HG03175 (cell line): ENCODE data around the gene EIF4G3.
"Not testable (repeated sequence)": the region's sequence is repeated elsewhere in the genome, so short reads cannot be mapped to it uniquely, and the experiment has no call there.

Experiments
- ATAC-seq: cut with Tn5 transposase; IDR thresholded peaks from one replicate; pipeline ENCODE4 v1.9.1; 2021; ENCODE audit warnings: mild to moderate bottlenecking, moderate library complexity; ENCODE audit not compliant: unreplicated experiment

The EIF4G3 gene

DNA sequence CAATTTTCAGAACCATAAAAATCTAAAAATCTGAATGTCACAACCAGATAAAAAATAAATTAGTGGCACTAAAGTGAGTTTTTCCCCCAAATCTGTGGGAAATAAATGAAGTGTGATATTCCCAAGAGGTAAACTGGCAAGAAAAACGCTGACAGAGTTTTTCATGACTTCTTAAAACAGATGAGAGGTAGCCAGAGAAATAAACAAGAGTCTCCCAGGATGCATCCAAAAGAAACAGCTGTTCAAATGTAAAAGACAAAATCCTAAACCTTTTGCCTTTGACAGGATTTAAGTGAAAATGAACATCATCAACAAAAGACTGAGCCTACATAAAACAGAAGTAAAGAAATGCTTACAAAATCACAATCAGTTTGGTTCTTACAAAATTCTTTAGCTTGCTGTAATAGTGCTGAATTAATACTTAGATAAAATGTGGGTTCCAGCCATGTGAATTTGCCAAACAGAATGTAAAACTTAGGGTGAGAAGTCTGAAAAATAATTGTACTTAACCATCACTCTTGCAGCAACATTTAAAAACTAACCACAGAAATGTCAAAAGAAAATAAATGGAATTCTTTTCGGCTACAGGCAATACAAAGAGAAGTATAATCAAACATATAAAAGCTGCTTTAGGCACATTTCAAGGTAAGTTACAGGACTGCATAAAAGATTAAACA is 133.6 kb downstream of the EIF4G3 start:
- ATAC-seq: no peak

DNA sequence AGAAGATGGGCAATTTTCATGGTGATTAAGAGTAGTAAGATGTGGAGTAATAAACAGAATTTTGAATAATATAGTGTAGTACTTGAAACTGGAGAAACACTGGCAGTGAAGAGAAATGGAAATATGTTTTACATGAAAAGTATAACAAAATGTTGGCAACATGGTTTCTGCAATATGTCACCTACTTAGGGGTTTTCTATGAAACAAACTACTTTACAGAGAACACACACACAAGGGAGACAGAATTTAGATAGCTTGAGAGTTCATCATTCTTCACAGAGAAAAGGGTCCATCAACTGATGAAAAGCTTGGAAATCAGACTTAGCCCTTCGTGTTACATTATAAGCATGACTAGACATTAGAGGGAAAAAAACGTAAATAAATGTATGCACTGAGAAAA is 135.2 kb downstream of the EIF4G3 start:
- no peak for ATAC-seq

DNA sequence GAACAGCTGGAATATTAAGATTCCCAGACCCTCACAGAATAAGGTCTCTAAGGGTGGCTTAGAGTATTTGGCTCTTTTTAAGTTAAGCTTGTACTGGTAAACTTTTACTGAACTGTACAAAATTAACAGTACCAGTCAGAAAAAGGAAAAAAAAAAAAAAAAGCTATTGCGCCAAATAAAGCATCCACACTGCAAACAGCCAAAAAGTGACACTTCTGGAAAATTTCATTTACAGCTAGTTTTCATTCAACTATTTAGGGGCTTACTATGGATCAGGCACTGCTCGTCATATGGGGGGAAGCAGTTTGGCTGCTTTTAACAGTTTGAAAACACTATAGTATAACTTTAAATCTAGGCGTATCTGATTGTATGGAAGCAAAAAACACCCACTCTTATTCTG is 139.6 kb downstream of the EIF4G3 start:
- ATAC-seq: no peak

DNA sequence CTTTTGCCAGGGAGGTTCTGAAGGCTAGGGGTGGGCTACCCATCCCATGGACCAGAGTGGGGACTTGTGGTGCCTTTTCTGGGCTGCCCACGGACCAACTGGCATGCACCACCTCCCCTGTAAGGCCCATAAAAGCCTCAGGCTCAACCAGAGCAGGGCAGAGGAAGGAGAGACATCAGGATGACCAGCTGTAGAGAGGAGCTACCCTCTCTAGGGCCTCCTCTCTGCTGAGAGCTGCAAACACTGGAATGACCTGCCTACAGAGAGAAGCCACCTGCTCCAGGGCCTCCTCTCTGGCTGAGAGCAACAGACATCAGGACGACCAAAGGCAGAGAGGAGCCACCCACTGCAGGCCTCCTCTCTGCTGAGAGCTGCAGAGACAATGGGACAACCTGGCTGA is 140.9 kb downstream of the EIF4G3 start:
- no peak for ATAC-seq

DNA sequence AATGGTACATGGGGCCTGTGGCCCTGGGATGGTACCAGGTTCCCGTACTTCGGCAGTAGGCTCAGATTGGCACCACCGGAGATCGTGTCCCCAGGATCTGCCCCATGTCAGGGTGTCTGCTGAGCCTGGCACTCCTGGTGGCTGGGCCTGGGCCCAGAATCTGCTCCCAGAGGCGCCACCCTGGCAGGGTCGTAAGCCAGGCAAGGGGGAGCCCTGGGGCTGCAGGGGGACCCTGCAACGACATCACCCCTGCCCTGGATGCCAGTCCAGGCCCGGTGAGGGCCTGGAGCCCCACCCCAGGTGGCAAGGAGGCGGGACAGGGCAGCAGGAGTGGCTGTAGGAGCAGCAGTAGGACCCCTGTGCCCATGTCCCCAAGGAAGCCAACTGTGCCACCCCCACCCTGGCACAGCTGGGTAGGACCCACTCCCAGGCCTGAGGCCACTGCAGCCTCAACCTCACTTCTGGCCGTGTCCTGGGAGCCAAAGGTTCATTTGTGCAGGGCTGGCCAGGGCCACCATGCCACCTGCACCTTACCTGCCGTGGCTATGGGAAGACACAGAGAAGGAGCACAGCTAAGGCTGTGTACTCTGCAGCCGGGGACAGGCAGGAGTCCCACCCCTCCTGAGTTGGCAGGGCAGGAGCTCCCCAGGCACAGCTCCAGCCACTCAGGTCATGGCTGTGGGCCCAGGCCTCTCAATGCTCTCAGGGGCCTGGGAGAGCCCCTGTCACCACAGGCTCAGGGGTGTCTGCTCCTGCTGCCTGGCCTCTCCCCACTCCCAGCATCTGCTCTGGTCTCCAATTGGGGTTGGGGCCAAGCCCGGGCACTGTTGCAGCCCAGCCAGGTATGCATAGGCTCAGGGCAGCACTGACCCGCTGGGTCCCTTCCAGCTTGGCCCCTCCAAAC is 141.7 kb downstream of the EIF4G3 start:
- ATAC-seq: no peak

DNA sequence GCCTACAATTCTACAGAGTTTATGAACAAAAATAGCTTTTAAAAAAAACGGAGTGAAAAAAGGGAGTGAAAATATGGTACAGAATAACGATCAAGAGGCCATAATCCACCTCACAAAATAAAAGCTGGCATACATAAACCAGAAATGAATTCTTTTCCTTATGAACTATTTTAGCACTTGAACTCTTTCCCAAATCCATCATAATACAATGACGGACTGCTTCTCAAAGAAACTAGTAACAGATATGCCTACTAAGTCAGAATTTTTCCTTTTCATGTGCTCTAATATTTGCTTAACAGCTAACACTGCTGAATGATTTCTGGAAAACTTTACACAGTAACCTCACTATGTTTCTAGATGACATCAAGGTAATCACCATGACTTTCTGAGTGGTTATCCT is 144.0 kb downstream of the EIF4G3 start:
- no peak for ATAC-seq

DNA sequence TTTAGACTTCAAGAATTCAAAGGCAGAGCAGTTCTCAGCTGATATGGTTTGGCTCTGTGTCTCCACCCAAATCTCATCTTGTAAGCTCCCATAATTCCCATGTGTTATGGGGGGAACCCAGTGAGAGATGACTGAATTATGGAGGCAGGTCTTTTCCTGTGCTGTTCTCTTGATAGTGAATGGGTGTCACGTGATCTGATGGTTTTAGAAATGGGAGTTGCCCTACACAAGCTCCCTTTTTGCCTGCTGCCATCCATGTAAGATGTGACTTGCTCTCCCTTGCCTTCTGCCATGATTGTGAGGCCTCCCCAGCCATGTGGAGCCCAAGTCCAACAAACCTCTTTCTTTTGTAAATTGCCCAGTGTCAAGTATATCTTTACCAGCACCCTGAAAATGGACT is 146.5 kb downstream of the EIF4G3 start:
- no peak for ATAC-seq

DNA sequence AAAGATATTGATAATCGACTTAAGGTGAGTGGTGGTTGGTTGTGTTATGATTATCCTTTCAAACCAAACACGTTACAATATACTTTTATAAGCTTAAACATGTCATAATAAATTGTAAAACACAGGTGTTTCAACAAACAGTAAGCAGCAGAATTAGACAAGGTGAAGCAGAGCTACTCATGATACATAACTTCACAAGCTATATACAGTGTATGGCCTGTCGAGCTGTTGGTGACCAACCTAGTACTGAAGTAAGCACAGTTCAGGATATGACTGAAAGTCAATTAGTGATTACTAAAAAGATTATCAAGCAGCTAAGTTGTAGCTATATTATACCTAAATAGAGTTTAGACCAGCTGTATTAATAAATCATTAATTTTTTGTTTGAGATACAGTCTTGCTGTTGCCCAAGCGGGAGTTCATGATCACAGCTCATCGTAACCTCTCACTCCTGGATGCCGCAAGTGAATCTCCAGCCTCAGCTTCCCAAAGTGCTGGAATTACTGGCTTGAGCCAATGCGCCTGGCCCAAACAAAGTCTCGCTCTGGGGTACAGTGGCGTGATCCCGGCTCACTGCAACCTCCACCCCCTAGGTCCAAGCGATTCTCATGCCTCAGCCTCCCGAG is 148.1 kb downstream of the EIF4G3 start:
- no peak for ATAC-seq

DNA sequence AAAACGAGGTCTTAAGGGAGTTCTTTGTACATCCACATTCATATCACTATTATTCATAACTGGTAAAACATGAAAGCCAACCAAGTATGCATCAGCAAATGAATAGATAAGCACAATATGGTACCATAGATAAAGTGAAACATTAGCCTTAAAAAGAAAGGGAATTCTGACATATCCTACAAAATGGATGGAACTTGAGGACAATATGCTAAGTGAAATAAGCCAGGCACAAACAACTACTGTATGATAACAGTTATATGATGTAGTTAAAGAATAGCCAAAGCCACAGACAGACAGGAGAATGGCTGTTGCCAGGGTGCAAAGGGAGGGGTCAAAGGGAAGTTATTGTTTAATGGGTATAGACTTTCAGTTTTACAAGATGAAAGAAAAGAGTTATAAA is 148.9 kb downstream of the EIF4G3 start:
- ATAC-seq: no peak

DNA sequence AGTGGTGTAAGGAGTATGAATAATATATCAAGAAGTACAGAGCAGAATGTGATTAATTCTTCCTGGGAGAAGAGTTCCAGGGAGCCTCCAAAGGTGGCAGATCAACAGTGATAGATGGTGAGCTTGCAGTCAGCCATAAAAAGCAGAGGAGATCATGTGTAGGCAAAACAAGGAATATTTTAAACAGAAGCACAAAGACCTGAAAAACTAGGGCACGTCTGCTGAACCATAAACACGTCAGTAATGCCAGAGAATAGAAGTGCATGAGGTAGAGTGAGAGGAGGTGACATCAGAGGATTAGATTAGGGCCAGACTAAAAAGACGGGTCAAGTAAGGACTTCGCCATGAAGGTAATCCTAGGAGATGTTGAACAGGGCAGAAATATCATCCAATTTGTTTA is 151.8 kb downstream of the EIF4G3 start:
- no peak for ATAC-seq

DNA sequence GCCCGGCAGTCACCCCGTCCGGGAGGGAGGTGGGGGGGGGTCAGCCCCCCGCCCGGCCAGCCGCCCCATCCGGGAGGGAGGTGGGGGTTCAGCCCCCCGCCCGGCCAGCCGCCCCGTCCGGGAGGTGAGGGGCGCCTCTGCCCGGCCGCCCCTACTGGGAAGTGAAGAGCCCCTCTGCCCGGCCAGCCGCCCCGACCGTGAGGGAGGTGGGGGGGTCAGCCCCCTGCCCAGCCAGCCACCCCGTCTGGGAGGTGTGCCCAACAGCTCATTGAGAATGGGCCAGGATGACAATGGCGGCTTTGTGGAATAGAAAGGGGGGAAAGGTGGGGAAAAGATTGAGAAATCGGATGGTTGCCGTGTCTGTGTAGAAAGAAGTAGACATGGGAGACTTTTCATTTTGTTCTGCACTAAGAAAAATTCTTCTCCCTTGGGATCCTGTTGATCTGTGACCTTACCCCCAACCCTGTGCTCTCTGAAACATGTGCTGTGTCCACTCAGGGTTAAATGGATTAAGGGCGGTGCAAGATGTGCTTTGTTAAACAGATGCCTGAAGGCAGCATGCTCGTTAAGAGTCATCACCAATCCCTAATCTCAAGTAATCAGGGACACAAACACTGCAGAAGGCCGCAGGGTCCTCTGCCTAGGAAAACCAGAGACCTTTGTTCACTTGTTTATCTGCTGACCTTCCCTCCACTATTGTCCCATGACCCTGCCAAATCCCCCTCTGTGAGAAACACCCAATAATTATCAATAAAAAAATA is 152.4 kb downstream of the EIF4G3 start:
- ATAC-seq: not testable (repeated sequence)

DNA sequence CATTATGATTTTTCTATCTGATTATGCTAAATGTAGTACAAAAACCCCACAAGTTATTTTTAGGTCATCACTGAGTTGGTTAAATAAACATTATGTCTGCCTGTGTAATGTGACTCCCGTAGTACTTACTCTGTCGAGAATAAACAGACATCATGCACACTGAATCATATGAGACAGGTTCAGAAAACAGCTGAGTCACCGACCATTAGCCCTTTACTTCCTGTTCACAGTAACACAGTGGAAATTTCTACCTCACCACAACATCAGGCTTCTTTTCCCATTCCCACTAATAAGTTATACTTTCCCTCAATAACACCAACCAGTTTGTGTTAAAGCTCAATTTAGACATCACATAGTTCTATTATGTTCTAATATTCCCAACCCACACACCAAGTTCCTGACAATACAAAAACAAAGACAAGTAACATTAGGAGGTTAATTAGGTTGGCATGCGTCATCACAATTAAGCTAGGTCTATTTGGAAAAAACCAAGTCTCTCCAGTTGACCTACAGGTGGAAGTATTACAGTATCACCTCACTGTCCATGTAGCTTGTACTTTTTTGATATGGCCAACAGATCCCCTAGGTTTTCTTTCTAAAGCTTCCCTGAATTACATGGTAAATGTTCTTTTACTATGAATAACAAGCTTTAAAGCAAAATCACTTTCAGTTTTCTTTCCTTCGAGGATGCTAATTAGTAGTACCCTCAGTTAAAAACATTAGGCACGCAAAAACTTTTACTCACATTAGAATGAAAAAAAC is 154.2 kb downstream of the EIF4G3 start:
- peak; percentile 91 for ATAC-seq

DNA sequence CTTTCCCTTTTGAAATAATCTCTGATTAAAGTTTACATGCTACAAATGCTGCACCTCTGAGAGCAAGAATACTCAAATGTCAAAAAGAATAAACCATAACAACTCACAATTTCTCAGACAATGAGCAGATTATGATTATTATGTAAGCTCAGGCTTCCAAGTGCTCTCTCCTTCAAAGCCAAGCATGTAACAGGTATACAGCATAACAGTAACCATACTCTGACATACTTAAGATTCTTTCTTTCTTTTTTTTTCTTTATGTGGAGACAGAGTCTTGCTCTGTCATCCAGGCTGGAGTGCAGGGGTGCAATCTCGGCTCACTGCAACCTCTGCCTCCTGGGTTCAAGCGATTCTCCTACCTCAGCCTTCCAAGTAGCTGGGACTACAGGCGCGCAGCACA is 155.4 kb downstream of the EIF4G3 start:
- ATAC-seq: no peak

DNA sequence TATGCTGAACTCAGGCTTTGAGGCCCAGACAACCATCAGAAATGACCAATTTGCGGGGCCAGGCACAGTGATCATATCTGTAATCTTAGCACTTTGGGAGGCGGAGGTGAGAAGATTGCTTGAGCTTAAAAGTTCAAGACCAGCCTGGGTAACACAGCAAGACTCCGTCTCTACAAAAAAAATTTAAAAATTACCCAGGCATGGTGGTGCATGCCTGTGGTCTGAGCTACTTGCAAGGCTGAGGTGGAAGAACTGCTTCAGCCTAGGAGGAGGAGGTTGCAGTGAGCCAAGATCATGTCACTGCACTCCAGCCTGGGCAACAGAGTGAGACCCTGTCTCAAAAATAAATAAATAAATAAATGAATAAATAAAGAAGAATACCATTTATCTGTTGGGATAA is 156.5 kb downstream of the EIF4G3 start:
- ATAC-seq: no peak

DNA sequence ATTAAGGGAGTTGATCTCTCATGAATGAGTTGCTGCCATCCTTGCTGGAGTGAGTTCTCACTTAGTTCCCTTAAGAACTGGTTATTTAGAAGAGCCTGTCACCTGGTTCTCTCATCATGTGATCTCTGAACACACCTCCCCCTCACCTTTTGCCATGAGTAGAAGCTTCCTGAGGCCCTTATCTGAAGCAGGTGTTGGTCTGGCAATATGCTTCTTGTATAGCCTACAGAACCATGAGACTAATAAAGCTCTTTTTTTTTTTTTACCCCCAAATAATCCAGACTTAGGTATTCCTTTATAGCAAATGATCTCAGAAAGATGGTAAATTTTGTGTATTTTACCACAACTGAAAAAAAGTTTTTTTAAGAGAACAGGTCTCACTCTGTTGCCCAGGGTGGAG is 158.0 kb downstream of the EIF4G3 start:
- no peak for ATAC-seq

DNA sequence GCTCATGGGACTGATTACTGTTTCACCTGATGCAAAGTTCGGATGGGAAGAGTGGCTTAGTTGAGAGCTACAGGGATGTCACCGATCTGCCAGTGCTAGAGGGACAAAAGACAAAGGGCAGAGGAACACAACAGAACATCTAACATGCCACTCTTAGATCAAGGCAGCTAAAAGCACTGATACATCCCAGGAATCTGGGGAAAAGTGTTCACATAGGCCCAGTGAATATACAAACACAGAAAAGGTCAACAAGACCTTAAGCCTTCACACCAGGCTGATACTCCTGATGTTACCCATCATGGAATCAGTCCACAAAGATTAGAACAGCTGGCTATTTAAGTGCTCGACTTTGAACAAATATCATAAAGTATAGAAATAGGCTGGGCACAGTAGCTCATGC is 163.2 kb downstream of the EIF4G3 start:
- no peak for ATAC-seq

DNA sequence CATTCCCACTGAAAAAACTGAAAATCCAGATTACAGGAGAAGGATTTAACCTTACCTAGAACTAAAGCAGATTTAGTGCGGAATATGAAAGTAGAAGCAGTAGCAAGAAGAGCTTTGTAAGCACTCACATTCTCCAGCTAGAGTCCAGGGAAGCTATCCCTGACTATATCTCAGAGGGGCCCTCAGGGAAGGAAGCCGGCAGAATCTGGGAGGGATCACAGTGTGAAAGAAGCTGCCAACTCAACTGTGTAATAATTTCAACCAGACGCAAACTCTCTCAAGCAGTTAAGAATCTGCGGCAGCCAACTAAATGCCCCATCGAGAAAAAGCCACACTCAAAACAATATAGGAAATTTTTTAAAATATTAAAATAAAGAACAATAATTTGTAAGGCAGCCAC is 163.8 kb downstream of the EIF4G3 start:
- ATAC-seq: no peak

DNA sequence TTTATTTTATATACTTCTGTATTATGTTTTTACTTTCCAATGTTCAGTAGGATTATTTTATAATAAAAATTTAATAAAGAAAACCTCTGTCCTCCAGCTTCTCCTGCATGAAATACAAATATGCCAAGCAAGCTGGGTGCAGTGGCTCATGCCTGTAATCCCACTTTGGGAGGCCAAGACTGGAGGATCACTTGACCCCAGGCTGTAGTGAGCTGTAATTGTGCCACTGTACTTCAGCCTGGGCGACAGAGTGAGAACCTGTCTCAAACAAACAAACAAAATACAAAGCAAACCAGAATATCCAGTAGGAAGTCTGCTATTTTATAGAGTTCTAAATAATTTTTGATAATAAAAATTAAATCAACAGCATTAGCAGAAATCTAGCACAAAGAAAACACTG is 168.8 kb downstream of the EIF4G3 start:
- ATAC-seq: no peak

DNA sequence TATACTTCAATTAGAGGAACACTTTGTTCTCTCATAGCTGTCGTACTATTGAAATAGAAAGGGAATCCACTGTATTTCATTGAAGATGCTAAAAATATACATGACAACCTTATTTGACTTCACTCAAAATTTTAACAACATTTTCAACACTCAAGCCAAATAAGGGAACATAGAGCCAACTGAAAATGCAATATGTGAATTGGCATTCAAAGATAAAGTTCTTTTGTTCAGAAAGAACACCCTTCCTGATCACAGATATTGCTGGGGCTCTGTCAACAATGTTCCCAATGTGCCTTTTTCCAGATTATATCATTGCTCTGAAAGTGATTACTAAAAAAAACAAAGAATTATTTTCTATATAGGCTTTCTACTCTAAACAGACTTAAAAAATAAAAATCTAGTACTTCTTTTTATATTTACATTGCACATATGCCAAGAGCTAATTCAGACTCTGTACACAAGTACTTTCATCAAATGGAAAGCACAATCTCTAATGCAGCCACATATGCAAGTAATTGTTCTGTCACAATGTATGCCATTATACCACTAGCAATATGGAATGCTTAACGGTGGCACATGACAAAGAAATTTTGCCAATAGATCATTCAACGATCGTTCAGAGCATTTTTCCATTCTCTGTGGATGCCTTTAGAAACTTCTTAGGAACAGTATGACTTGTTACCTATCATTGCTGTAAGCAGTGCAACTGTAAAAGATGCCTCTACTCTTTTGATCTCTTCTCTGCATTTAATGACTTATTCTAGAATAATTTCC is 171.0 kb downstream of the EIF4G3 start:
- no peak for ATAC-seq
